HG02840 (cell line): ENCODE data around the gene AP2A2.

Source experiments
- ATAC-seq: cut with Tn5 transposase; IDR thresholded peaks from one replicate; pipeline ENCODE4 v1.9.1; 2021; ENCODE audit warnings: mild to moderate bottlenecking, moderate library complexity, moderate number of reproducible peaks; ENCODE audit not compliant: unreplicated experiment, low FRiP score

The AP2A2 gene

GRCh38 chr11:1025410-1026162 is 99.9 kb downstream of the AP2A2 start:
- no peak for ATAC-seq

GRCh38 chr11:1026163-1026450 is 100.4 kb downstream of the AP2A2 start:
- ATAC-seq, result no peak

- ATAC-seq, result no peak
Measured at GRCh38 chr11:1026641-1027482, 101.2 kb downstream of the AP2A2 start.

- ATAC-seq, result no peak
Measured at GRCh38 chr11:1027483-1028290, 102.0 kb downstream of the AP2A2 start.

GRCh38 chr11:1028291-1028540 is 102.5 kb downstream of the AP2A2 start:
- no peak for ATAC-seq

- no peak for ATAC-seq
Measured at GRCh38 chr11:1028616-1029015, 102.9 kb downstream of the AP2A2 start.

GRCh38 chr11:1029051-1029450 is 103.4 kb downstream of the AP2A2 start:
- no peak for ATAC-seq

- ATAC-seq, result no peak
Measured at GRCh38 chr11:1029654-1030053, 104.0 kb downstream of the AP2A2 start.

- no peak for ATAC-seq
Measured at GRCh38 chr11:1030086-1030485, 104.4 kb downstream of the AP2A2 start.

GRCh38 chr11:1030556-1030955 is 104.9 kb downstream of the AP2A2 start:
- ATAC-seq, result no peak

- ATAC-seq, result no peak
Measured at GRCh38 chr11:1031121-1031899, 105.6 kb downstream of the AP2A2 start.

GRCh38 chr11:1032310-1032891 is 106.7 kb downstream of the AP2A2 start:
- no peak for ATAC-seq

GRCh38 chr11:1033016-1033798 is 107.5 kb downstream of the AP2A2 start:
- no peak for ATAC-seq

- no peak for ATAC-seq
Measured at GRCh38 chr11:1034001-1034400, 108.3 kb downstream of the AP2A2 start.

- no peak for ATAC-seq
Measured at GRCh38 chr11:1034456-1035295, 109.0 kb downstream of the AP2A2 start.

GRCh38 chr11:1035577-1036283 is 110.1 kb downstream of the AP2A2 start:
- ATAC-seq, result no peak

- no peak for ATAC-seq
Measured at GRCh38 chr11:1036303-1036923, 110.7 kb downstream of the AP2A2 start, which contains the start of gene MUC6. MUC6 (minus strand) TSS chr11:1036718; CDS start chr11:1036655, 63 bp downstream.
